Psoas muscle (tissue), 8 donors: ENCODE data around the gene ERRFI1. TPM values are rescaled to one million over a fixed set of nuclear protein-coding genes. Genes with fewer than 3 reads are reported as not detected.
A peak's percentile ranks its signal among the peaks of the same experiment; 100 is the strongest.

Experiments used
- ATAC-seq, 4 donors: fragments of 200-7000 bp; cut with Tn5 transposase; one replicate each; pipeline ENCODE4 v1.9.1; 2020; ENCODE audit warnings: moderate library complexity in 3 of 4, mild to moderate bottlenecking in 2 of 4
- DNase-seq, 2 donors: peaks; one replicate each; pipeline ENCODE4 v3.0.0-alpha.2; 2020
- H3K27ac ChIP-seq: fragments of 200-600 bp; one replicate; pipeline ENCODE4 v1.8.0; 2022
- H3K27me3 ChIP-seq, 3 donors: fragments of 200-600 bp in 1 of 3; one replicate each; pipeline versions ENCODE4 v1.6.1 to v1.8.0; 2013 to 2022; ENCODE audit warnings: low read length in 2 of 3, mild to moderate bottlenecking in 2 of 3, moderate library complexity in 1 of 3; ENCODE audit not compliant: insufficient read depth in 3 of 3
- H3K36me3 ChIP-seq, 2 donors: fragments of 200-600 bp in 1 of 2; one replicate each; pipeline versions ENCODE4 v1.6.1 to v1.8.0; 2013 to 2022; ENCODE audit warnings: low read depth in 1 of 2, mild to moderate bottlenecking in 1 of 2, moderate library complexity in 1 of 2; ENCODE audit not compliant: insufficient read depth in 1 of 2
- H3K4me1 ChIP-seq: fragments of 200-600 bp; one replicate; pipeline ENCODE4 v1.8.0; 2022
- H3K4me3 ChIP-seq: fragments of 200-600 bp; one replicate; pipeline ENCODE4 v1.8.0; 2022; ENCODE audit warnings: mild to moderate bottlenecking
- H3K9me3 ChIP-seq: fragments of 200-600 bp; one replicate; pipeline ENCODE4 v1.8.0; 2022
- WGBS, 3 donors: extraction: QIAGEN DNeasy Blood & Tissue Kit; methylation state at CpG; one replicate each; pipeline versions ENCODE4 v1.1.6 to v1.1.7; 2013; 5-methylcytosine and 5-hydroxymethylcytosine counted together
- intact Hi-C, 2 donors: fragments of 100-400 bp; cut with DNase I; formaldehyde crosslinking; loops; one replicate each; pipeline versions ENCODE4 v1.11.0 to v1.14.2; 2022
- polyA plus RNA-seq, 3 donors: library from polyadenylated mRNA; stranded (reverse); fragments of 200-250 nt; gene quantifications; one replicate each; pipeline ENCODE4 v1.2.3, GENCODE V29; 2013
- total RNA-seq, 4 donors: library from RNA; stranded (reverse); fragmentation: NEBNext Ultra II Directional in 2 of 4; extraction: Animal tissue kit (Norgen Biotek cat#: 25700) in 2 of 4; gene quantifications; one replicate each; pipeline versions ENCODE4 v1.2.1 to v1.2.4, GENCODE V29; 2021 to 2023
- TF ChIP-seq, protein P1 (sequence below): fragments of 200-600 bp; IDR thresholded peaks from one replicate; pipeline ENCODE4 v1.8.0; 2022; ENCODE audit warnings: antibody characterized with exemption
- donor health status: healthy with polysubstance abuse.
- donor health status: DM: no; HTN: no; CAD: no; lungs with moderate emphysema.
- donor health status: Bipolar disorder and iron deficiency.
- donor health status: healthy.
- donor health status: DM: yes; HTN: yes; CAD: no.
- donor health status: DM: no; HTN: no; CAD: no.
- donor health status: DM: no; HTN: no; CAD: no.
- donor health status: DM: yes; HTN: yes; CAD: no.

ERRFI1 gene
- total and polyA plus RNA-seq, 7 donors = 23.2 to 99.9 (median 63.3) TPM

DNA sequence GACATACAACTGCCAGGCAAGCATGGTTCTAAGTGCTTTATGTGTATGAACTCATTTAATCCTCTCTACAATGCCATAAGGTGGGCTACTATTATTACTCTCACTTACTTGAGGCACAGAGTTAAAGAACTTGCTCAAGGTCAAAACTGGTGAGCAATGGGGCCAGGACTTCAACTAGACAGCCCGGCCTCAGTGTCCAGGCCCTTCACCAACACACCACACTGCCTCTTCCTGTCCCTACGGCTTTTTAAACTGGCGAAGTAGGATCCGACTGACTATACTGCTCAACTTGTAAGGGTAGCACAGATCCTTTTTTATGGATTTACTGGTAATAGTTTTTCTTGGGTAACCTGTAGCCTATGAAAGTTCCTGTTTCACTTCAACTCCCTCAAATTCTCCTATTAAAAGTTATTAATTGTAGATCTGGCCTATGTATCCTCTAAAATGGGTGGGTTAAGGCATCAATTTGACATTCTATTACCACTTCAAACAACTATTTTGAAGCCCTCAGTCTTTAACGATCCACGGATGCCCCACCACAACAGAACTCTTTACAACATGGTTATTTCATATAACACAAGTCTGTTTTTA lies 4.3 kb downstream of the ERRFI1 start:
- H3K4me1 ChIP-seq = peaks cover 69% of the 10 kb centered on the region
- WGBS, 3 donors = 92 to 94% (median 93%) methylated on average over 6 of the region's 6 CpGs
- no peak for DNase-seq
- no peak overlapping the region for H3K4me3 ChIP-seq
- no peak for ATAC-seq
- no peaks in the 10 kb centered on the region for H3K27me3 ChIP-seq
- H3K36me3 ChIP-seq = no peaks in the 10 kb centered on the region
- no peaks in the 10 kb centered on the region for H3K9me3 ChIP-seq
- intact Hi-C loops = no loop called here
- TF ChIP-seq, protein P1, sequence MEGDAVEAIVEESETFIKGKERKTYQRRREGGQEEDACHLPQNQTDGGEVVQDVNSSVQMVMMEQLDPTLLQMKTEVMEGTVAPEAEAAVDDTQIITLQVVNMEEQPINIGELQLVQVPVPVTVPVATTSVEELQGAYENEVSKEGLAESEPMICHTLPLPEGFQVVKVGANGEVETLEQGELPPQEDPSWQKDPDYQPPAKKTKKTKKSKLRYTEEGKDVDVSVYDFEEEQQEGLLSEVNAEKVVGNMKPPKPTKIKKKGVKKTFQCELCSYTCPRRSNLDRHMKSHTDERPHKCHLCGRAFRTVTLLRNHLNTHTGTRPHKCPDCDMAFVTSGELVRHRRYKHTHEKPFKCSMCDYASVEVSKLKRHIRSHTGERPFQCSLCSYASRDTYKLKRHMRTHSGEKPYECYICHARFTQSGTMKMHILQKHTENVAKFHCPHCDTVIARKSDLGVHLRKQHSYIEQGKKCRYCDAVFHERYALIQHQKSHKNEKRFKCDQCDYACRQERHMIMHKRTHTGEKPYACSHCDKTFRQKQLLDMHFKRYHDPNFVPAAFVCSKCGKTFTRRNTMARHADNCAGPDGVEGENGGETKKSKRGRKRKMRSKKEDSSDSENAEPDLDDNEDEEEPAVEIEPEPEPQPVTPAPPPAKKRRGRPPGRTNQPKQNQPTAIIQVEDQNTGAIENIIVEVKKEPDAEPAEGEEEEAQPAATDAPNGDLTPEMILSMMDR = no peak
- H3K27ac ChIP-seq = no peak overlapping the region

DNA sequence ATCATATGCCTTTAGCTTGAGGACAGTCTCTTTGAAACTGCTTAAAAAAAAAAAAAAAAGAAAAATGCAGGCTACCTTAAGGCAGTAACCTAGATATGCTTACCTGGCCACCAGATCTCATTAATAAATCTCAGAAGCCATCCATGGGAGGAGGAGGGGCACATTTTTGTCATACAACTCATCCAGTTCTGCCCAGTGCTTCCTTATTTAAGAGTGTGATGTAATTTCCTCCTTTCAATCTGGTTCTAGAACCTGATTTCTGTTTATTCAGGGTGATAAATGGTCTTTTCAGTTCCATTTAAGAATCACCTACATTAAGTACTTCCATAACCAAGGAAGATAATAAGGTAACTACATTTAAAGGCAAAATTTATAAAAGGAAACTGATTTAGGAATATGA lies 6.1 kb downstream of the ERRFI1 start:
- H3K27me3 ChIP-seq = no peaks in the 10 kb centered on the region
- H3K4me3 ChIP-seq = peak overlapping the region; percentile 8
- DNase-seq (no peak), ATAC-seq (peak; percentile 32 to 67 (median 44))
- TF ChIP-seq, protein P1 = no peak
- H3K9me3 ChIP-seq = no peaks in the 10 kb centered on the region
- H3K36me3 ChIP-seq = no peaks in the 10 kb centered on the region
- intact Hi-C loops = no loop called here
- peaks cover 85% of the 10 kb centered on the region for H3K4me1 ChIP-seq
- H3K27ac ChIP-seq = peak overlapping the region; percentile 32

DNA sequence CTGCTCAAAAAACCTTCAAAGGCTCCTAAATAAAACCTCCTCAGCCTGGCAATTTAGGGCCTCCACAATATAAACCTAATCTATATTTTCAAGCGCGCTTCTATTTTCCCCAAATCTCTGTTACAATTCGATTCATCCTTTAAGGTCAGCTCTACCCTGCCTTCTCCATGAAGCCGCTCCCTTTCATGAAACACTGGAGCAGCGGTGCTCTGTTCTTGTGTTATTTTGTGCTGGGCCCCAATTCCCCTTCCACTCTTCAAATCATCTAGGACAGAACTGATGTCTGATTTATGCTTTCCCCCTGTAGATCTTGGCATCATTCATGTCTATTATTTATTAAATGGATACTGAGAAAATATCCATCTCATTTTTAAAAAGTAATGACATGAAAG lies 6.9 kb downstream of the ERRFI1 start:
- TF ChIP-seq, protein P1 = no peak
- ATAC-seq = no peak
- Histone ChIP-seq H3K27ac (peak overlapping the region; percentile 32), H3K4me1 (peaks cover 84% of the 10 kb centered on the region), H3K27me3 (no peaks in the 10 kb centered on the region), H3K36me3 (peaks cover 2 to 6% of the 10 kb centered on the region in 2 donors), H3K4me3 (no peak overlapping the region), H3K9me3 (no peaks in the 10 kb centered on the region)
- WGBS, 3 donors = 96 to 98% (median 97%) methylated on average over 5 of the region's 5 CpGs
- DNase-seq = no peak
- intact Hi-C loops = loop anchor here (5.0 kb wide), 3 partner anchors 42 to 328 kb away; no protein-coding TSS in a partner anchor

DNA sequence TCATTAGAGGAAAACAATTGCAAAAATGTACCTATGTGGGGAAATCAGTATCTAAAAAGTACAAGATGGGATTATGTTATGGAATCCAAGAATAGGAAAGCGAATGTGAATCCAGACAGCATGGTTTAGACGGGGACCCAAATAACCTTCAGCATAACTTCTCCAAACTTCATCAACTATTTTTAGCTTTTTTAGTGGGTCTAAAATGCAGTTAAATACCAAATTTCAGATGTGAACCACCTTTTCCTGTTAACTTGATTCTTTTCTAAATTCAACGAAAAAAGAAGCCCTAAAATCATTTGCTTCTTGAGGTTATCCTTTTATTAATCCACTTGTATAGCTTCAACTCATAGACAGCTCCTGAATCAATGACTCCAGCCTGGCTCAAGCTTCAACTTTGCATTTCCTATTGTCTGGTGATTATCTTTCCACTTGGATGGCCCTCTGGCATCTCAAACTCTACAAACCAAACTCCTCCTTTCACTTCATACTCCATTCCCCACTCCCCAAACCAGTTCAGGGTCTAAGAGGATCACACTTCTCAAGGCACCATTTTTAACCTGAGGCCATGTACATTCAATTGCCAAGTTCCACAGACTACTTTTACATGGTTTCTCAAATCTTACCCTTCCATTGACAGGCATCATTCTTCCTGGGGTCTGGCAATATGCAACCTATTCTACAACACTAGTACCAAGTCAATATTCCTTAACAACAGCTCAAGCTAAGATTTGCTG lies 7.4 kb downstream of the ERRFI1 start:
- Histone ChIP-seq H3K4me1 (peaks cover 78% of the 10 kb centered on the region), H3K4me3 (no peak overlapping the region), H3K27ac (no peak overlapping the region), H3K27me3 (no peaks in the 10 kb centered on the region), H3K9me3 (no peaks in the 10 kb centered on the region), H3K36me3 (peaks cover 2 to 12% of the 10 kb centered on the region in 2 donors)
- TF ChIP-seq, protein P1 = no peak
- DNase-seq (no peak), ATAC-seq (no peak)
- intact Hi-C loops = loop anchor here (5.0 kb wide), 3 partner anchors 41 to 329 kb away; no protein-coding TSS in a partner anchor
- 70 to 91% (median 75%) methylated on average over 3 of the region's 3 CpGs for WGBS, 3 donors
